K562 (cell line): ENCODE measurements around the gene PM20D1. TPM values are rescaled to one million over a fixed set of nuclear protein-coding genes. Genes with fewer than 3 reads are reported as not detected.
A peak's percentile ranks its signal among the peaks of the same experiment; 100 is the strongest.

Experiments
- ATAC-seq: fragments of 200-7000 bp; cut with Tn5 transposase; 3 replicates; pipeline ENCODE4 v1.9.1; 2020; ENCODE audit warnings: moderate library complexity
- BruUV-seq: library from RNA; stranded (reverse); fragments of 400-500 nt; replicated peaks from 2 replicates; lab custom pipeline; 2021; lab: Mats Ljungman, UMichigan
- CTCF ChIA-PET: fragments of 300-600 bp; formaldehyde crosslinking; extraction: SDS; loops from one replicate; lab custom pipeline; 2021; ENCODE audit warnings: low intra/inter-chr PET ratio; lab: Yijun Ruan, JAX
- POLR2A ChIA-PET: fragments of 300-600, 350-650 bp; sonication (Branson Sonifier 250); formaldehyde crosslinking; extraction: SDS; loops from one replicate; lab custom pipeline; 2021; ENCODE audit warnings: antibody characterized with exemption, inconsistent platforms; lab: Yijun Ruan, JAX
- DNase-seq, 4 experiments: peaks; one replicate each; pipeline versions ENCODE4 v3.0.0 to v3.0.0-alpha.2; 2011 to 2018; ENCODE audit warnings: low spot score in 3 of 4, mixed read lengths in 3 of 4; ENCODE audit errors: extremely low read depth in 1 of 4
- FAIRE-seq: peaks from 2 replicates; lab custom pipeline; 2011; peaks lifted over from hg19 to GRCh38; lab: Jason Lieb, UNC
- H2AFZ ChIP-seq: 2 replicates; pipeline ENCODE4 v1.6.0; 2011; ENCODE audit warnings: low read depth, low read length, control low read depth, inconsistent platforms
- H3K27ac ChIP-seq: fragments of 200-600 bp; 3 replicates; pipeline ENCODE4 v1.8.0; 2011; ENCODE audit warnings: low read depth, mild to moderate bottlenecking, control low read depth, inconsistent platforms, low read length, moderate library complexity, mixed read lengths; ENCODE audit errors: extremely low read depth
- H3K27me3 ChIP-seq, 2 experiments: fragments of 300-600 bp in 1 of 2; 2 replicates in 1 of 2; 3 replicates in 1 of 2; pipeline versions ENCODE4 v1.6.0 to v1.8.0; 2011; ENCODE audit warnings: inconsistent platforms in 2 of 2, low read length in 2 of 2, mild to moderate bottlenecking in 1 of 2, mixed read lengths in 1 of 2, moderate library complexity in 1 of 2; ENCODE audit not compliant: control insufficient read depth in 2 of 2, insufficient read depth in 2 of 2
- H3K36me3 ChIP-seq: fragments of 300-600 bp; 3 replicates; pipeline ENCODE4 v1.8.0; 2011; ENCODE audit warnings: mild to moderate bottlenecking, low read length, inconsistent platforms; ENCODE audit not compliant: control insufficient read depth, insufficient read depth
- H3K4me1 ChIP-seq, 2 experiments: fragments of 200-600 bp in 1 of 2; replicated peaks in 1 of 2; 2 replicates in 1 of 2; 3 replicates in 1 of 2; pipeline versions ENCODE4 v1.5.1 to v1.8.0; 2011; ENCODE audit warnings: inconsistent platforms in 2 of 2, low read length in 2 of 2, mild to moderate bottlenecking in 1 of 2, mixed read lengths in 1 of 2, moderate library complexity in 1 of 2; ENCODE audit not compliant: control insufficient read depth in 2 of 2, insufficient read depth in 2 of 2
- H3K4me2 ChIP-seq: 2 replicates; pipeline ENCODE4 v1.6.1; 2011; ENCODE audit warnings: low read length, control low read depth, inconsistent platforms, mixed read lengths; ENCODE audit not compliant: insufficient read depth
- H3K4me3 ChIP-seq: fragments of 200-600 bp; sonication (generic), shearing (Covaris generic); 2 replicates; pipeline ENCODE4 v1.5.1; 2016; ENCODE audit warnings: control low read depth, inconsistent platforms
- H3K79me2 ChIP-seq: fragments of 200-600 bp; 3 replicates; pipeline ENCODE4 v1.8.0; 2011; ENCODE audit warnings: low read length, inconsistent platforms; ENCODE audit not compliant: control insufficient read depth, insufficient read depth
- H3K9ac ChIP-seq, 2 experiments: 2 replicates each; pipeline versions ENCODE4 v1.6.0 to v1.6.1; 2011; ENCODE audit warnings: low read depth in 2 of 2, low read length in 2 of 2, control low read depth in 1 of 2, inconsistent platforms in 1 of 2, mild to moderate bottlenecking in 1 of 2, mixed read lengths in 1 of 2; ENCODE audit not compliant: insufficient read depth in 1 of 2
- H3K9me1 ChIP-seq: one replicate; pipeline ENCODE4 v1.6.0; 2011; ENCODE audit warnings: inconsistent platforms, mild to moderate bottlenecking, low read length, moderate library complexity; ENCODE audit not compliant: control insufficient read depth, insufficient read depth
- H3K9me3 ChIP-seq: replicated peaks from 2 replicates; pipeline ENCODE4 v1.5.1; 2011; ENCODE audit warnings: low read depth, low read length, inconsistent platforms; ENCODE audit not compliant: control insufficient read depth, insufficient read depth
- H4K20me1 ChIP-seq: replicated peaks from 2 replicates; pipeline ENCODE4 v1.6.1; 2011; ENCODE audit warnings: low read length, inconsistent platforms, mixed read lengths; ENCODE audit not compliant: control insufficient read depth, insufficient read depth
- ETV1 ChIP-seq: fragments of 450-650 bp; conservative IDR thresholded peaks from 2 replicates; pipeline ENCODE4 v1.6.1; 2016; ENCODE audit warnings: missing genetic modification characterization, control low read depth, low read depth, missing compliant biosample characterization
- PTBP1 ChIP-seq: fragments of 200-400 bp; formaldehyde crosslinking; IDR thresholded peaks from 2 replicates; pipeline ENCODE4 v1.6.1; 2017; ENCODE audit warnings: low read depth, low read length
- SNRNP70 ChIP-seq: fragments of 200-400 bp; formaldehyde crosslinking; optimal IDR thresholded peaks from 2 replicates; pipeline ENCODE3; 2017; ENCODE audit warnings: low read depth, low read length
- ZNF134 ChIP-seq: fragments of 250-450 bp; sonication (Bioruptor Pico); conservative IDR thresholded peaks from 2 replicates; pipeline ENCODE4 v1.4.0; 2020
- ZNF436 ChIP-seq: fragments of 250-450, 450-650 bp; sonication (Bioruptor Pico); formaldehyde crosslinking; IDR thresholded peaks from 2 replicates; pipeline ENCODE4 v1.7.0; 2020; ENCODE audit warnings: mild to moderate bottlenecking
- ZNF445 ChIP-seq: fragments of 250-450 bp; sonication (Bioruptor Pico); IDR thresholded peaks from 2 replicates; pipeline ENCODE4 v1.4.0; 2020; ENCODE audit warnings: low read depth, mild to moderate bottlenecking, moderate library complexity
- WGBS: fragments of 100-300 bp; shearing (Covaris generic); methylation state at CpG from one replicate; pipeline ENCODE4 v1.1.6; 2016; ENCODE audit warnings: low coverage, mixed read lengths; ENCODE audit not compliant: insufficient coverage; ENCODE audit errors: missing lambda C conversion rate; 5-methylcytosine and 5-hydroxymethylcytosine counted together
- in situ Hi-C: fragments of 300-500 bp; cut with MboI; formaldehyde crosslinking; loops from 4 replicates; pipeline ENCODE4 v1.15.0; 2018; ENCODE audit warnings: inconsistent platforms, mixed read lengths
- intact Hi-C: fragments of 100-400 bp; cut with micrococcal nuclease; formaldehyde crosslinking; loops from 2 replicates; pipeline ENCODE4 v1.14.2; 2022
- polyA plus RNA-seq, 8 experiments: library from polyadenylated mRNA; depleted of rRNA in 4 of 8; stranded (reverse) in 5 of 8; unstranded in 3 of 8; fragments of >200 nt; fragmentation: Nextera tagmentation in 2 of 8; fragmentation: Illumina TruSeq in 1 of 8; extraction: Ambion mirVana in 2 of 8; extraction: Trizol in 1 of 8; gene quantifications; 2 replicates each; pipeline versions ENCODE4 v1.2.1 to v1.2.3, GENCODE V29; 2011 to 2014; ENCODE audit warnings: inconsistent platforms in 1 of 8, missing spikeins in 1 of 8
- total RNA-seq, 7 experiments: library from RNA; depleted of rRNA in 6 of 7; stranded (reverse); fragments of >200 nt in 6 of 7; fragmentation: Illumina TruSeq in 2 of 7; extraction: Trizol in 2 of 7; gene quantifications; 2 replicates each; pipeline versions ENCODE4 v1.2.1 to v1.2.3, GENCODE V29; 2011 to 2021; ENCODE audit warnings: low replicate concordance in 1 of 7
- TF ChIP-seq, protein P1 (sequence below): fragments of 450-650 bp; IDR thresholded peaks from one replicate; pipeline ENCODE4 v1.6.1; 2018; ENCODE audit warnings: mild to moderate bottlenecking, moderate library complexity; ENCODE audit not compliant: partially characterized antibody
- TF ChIP-seq, protein P2 (sequence below): sonication (generic); formaldehyde crosslinking; IDR thresholded peaks from 2 replicates; pipeline ENCODE4 v1.8.0; 2022; ENCODE audit warnings: mild to moderate bottlenecking, missing genetic modification reagents
- TF ChIP-seq, protein P3 (sequence below): sonication (generic); formaldehyde crosslinking; IDR thresholded peaks from 2 replicates; pipeline ENCODE4 v1.8.1; 2023; ENCODE audit warnings: mild to moderate bottlenecking, missing genetic modification reagents, moderate library complexity

Gene PM20D1
- total and polyA plus RNA-seq, 9 of the 15 experiments (the other 6 are each of a cell fraction or from before 2014, with no cell fraction given) = not detected

DNA sequence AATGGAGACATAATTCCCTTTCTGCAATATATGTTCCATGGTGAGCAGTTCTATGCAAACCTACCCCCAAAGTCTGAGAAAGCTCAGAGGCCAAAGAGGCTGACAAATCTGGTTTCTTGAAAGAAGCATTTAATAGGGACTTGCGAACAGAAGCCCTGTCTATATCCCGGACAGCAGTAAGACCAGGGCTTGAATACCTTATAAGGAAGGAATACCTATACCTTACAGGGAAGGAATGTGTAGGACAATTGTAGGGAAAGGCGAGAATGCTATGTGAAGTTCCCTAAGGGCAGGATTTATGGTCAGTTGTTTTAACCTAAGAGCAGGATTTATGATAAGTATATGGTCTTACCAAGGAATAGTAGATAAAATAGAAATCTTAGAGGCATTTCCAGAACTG lies 31.9 kb downstream of the PM20D1 start (continued):
- TF ChIP-seq, protein P1, sequence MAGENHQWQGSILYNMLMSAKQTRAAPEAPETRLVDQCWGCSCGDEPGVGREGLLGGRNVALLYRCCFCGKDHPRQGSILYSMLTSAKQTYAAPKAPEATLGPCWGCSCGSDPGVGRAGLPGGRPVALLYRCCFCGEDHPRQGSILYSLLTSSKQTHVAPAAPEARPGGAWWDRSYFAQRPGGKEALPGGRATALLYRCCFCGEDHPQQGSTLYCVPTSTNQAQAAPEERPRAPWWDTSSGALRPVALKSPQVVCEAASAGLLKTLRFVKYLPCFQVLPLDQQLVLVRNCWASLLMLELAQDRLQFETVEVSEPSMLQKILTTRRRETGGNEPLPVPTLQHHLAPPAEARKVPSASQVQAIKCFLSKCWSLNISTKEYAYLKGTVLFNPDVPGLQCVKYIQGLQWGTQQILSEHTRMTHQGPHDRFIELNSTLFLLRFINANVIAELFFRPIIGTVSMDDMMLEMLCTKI = no peak
- TF ChIP-seq SNRNP70 = no peak
- TF ChIP-seq ZNF134 (CRISPR knock-in tag) = no peak
- no peak for TF ChIP-seq PTBP1
- TF ChIP-seq ZNF436 (CRISPR knock-in tag) = no peak
- TF ChIP-seq ZNF445 = no peak
- TF ChIP-seq, protein P2, sequence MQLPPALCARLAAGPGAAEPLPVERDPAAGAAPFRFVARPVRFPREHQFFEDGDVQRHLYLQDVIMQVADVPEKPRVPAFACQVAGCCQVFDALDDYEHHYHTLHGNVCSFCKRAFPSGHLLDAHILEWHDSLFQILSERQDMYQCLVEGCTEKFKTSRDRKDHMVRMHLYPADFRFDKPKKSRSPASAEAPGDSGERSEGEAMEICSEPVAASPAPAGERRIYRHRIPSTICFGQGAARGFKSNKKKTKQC (CRISPR knock-in tag) = no peak

DNA sequence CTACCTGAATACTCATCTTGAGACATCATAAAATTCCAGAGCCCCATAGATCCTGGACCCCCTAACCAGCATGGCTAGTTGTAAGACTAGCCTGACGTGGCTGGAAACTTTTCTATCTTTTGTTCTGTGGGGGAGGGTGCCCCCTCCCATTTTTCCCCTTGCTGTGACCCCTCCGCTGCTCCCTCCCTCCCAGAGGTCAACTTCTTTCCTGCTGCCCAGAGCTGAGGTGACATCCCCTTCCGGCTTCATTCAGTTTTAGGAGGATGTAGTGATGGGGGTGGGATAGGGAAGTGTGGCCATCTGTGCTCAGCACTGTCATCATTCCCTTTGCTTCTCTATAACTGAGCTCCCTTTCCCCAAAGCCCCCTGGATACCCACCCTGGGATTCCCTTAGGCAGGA lies 32.6 kb downstream of the PM20D1 start:
- H3K27ac ChIP-seq = no peak overlapping the region
- peak in 1 of 4 experiments; percentile 38 for DNase-seq
- POLR2A ChIA-PET = interaction anchor here (0.6 kb wide), 2 partner anchors 22 to 291 kb away, joined by 3 read pairs; no protein-coding TSS in a partner anchor
- no peaks in the 10 kb centered on the region for H4K20me1 ChIP-seq
- H3K9me1 ChIP-seq = no peaks in the 10 kb centered on the region
- H3K4me1 ChIP-seq = peaks cover 11 to 15% of the 10 kb centered on the region in 2 experiments; a peak in 4 of 5 replicates
- no peaks in the 10 kb centered on the region for H3K36me3 ChIP-seq
- 13% methylated on average over 3 of the region's 3 CpGs for WGBS
- no peaks in the 10 kb centered on the region for H3K9me3 ChIP-seq
- no peak overlapping the region for H2AFZ ChIP-seq
- BruUV-seq = no TSS peak
- no peak overlapping the region for H3K9ac ChIP-seq
- peaks cover 0 to 4% of the 10 kb centered on the region in 2 experiments; a peak in 1 of 5 replicates for H3K27me3 ChIP-seq
- TF ChIP-seq, protein P3, sequence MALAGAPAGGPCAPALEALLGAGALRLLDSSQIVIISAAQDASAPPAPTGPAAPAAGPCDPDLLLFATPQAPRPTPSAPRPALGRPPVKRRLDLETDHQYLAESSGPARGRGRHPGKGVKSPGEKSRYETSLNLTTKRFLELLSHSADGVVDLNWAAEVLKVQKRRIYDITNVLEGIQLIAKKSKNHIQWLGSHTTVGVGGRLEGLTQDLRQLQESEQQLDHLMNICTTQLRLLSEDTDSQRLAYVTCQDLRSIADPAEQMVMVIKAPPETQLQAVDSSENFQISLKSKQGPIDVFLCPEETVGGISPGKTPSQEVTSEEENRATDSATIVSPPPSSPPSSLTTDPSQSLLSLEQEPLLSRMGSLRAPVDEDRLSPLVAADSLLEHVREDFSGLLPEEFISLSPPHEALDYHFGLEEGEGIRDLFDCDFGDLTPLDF (CRISPR knock-in tag) = no peak
- TF ChIP-seq ETV1 (tag) = 0 out of 2 replicates have a peak, but pooled peaks have one; percentile 15
- intact Hi-C loops = no loop called here
- CTCF ChIA-PET = no interaction called here
- no peak for FAIRE-seq
- ATAC-seq = no peak
- in situ Hi-C loops = no loop called here
- peaks cover 6% of the 10 kb centered on the region; the same call in 2 of the 3 replicates for H3K79me2 ChIP-seq
- no peak overlapping the region for H3K4me2 ChIP-seq
- no peak overlapping the region for H3K4me3 ChIP-seq
